K562 (cell line): ENCODE data around the gene CRTAP. TPM values are rescaled to one million over a fixed set of nuclear protein-coding genes. Genes with fewer than 3 reads are reported as not detected.

ENCODE experiments used
- ATAC-seq: fragments of 200-7000 bp; cut with Tn5 transposase; 3 replicates; pipeline ENCODE4 v1.9.1; 2020; ENCODE audit warnings: moderate library complexity
- BruUV-seq: library from RNA; stranded (reverse); fragments of 400-500 nt; replicated peaks from 2 replicates; lab custom pipeline; 2021; lab: Mats Ljungman, UMichigan
- CTCF ChIA-PET: fragments of 300-600 bp; formaldehyde crosslinking; extraction: SDS; loops from one replicate; lab custom pipeline; 2021; ENCODE audit warnings: low intra/inter-chr PET ratio; lab: Yijun Ruan, JAX
- POLR2A ChIA-PET: fragments of 300-600, 350-650 bp; sonication (Branson Sonifier 250); formaldehyde crosslinking; extraction: SDS; loops from one replicate; lab custom pipeline; 2021; ENCODE audit warnings: antibody characterized with exemption, inconsistent platforms; lab: Yijun Ruan, JAX
- DNase-seq, 4 experiments: peaks; one replicate each; pipeline versions ENCODE4 v3.0.0 to v3.0.0-alpha.2; 2011 to 2018; ENCODE audit warnings: low spot score in 3 of 4, mixed read lengths in 3 of 4; ENCODE audit errors: extremely low read depth in 1 of 4
- FAIRE-seq: peaks from 2 replicates; lab custom pipeline; 2011; peaks lifted over from hg19 to GRCh38; lab: Jason Lieb, UNC
- H2AFZ ChIP-seq: 2 replicates; pipeline ENCODE4 v1.6.0; 2011; ENCODE audit warnings: low read depth, low read length, control low read depth, inconsistent platforms
- H3K27ac ChIP-seq: fragments of 200-600 bp; 3 replicates; pipeline ENCODE4 v1.8.0; 2011; ENCODE audit warnings: low read depth, mild to moderate bottlenecking, control low read depth, inconsistent platforms, low read length, moderate library complexity, mixed read lengths; ENCODE audit errors: extremely low read depth
- H3K27me3 ChIP-seq, 2 experiments: fragments of 300-600 bp in 1 of 2; 2 replicates in 1 of 2; 3 replicates in 1 of 2; pipeline versions ENCODE4 v1.6.0 to v1.8.0; 2011; ENCODE audit warnings: inconsistent platforms in 2 of 2, low read length in 2 of 2, mild to moderate bottlenecking in 1 of 2, mixed read lengths in 1 of 2, moderate library complexity in 1 of 2; ENCODE audit not compliant: control insufficient read depth in 2 of 2, insufficient read depth in 2 of 2
- H3K36me3 ChIP-seq: fragments of 300-600 bp; 3 replicates; pipeline ENCODE4 v1.8.0; 2011; ENCODE audit warnings: mild to moderate bottlenecking, low read length, inconsistent platforms; ENCODE audit not compliant: control insufficient read depth, insufficient read depth
- H3K4me1 ChIP-seq, 2 experiments: fragments of 200-600 bp in 1 of 2; replicated peaks in 1 of 2; 2 replicates in 1 of 2; 3 replicates in 1 of 2; pipeline versions ENCODE4 v1.5.1 to v1.8.0; 2011; ENCODE audit warnings: inconsistent platforms in 2 of 2, low read length in 2 of 2, mild to moderate bottlenecking in 1 of 2, mixed read lengths in 1 of 2, moderate library complexity in 1 of 2; ENCODE audit not compliant: control insufficient read depth in 2 of 2, insufficient read depth in 2 of 2
- H3K4me2 ChIP-seq: 2 replicates; pipeline ENCODE4 v1.6.1; 2011; ENCODE audit warnings: low read length, control low read depth, inconsistent platforms, mixed read lengths; ENCODE audit not compliant: insufficient read depth
- H3K4me3 ChIP-seq: fragments of 200-600 bp; sonication (generic), shearing (Covaris generic); 2 replicates; pipeline ENCODE4 v1.5.1; 2016; ENCODE audit warnings: control low read depth, inconsistent platforms
- H3K79me2 ChIP-seq: fragments of 200-600 bp; 3 replicates; pipeline ENCODE4 v1.8.0; 2011; ENCODE audit warnings: low read length, inconsistent platforms; ENCODE audit not compliant: control insufficient read depth, insufficient read depth
- H3K9ac ChIP-seq, 2 experiments: 2 replicates each; pipeline versions ENCODE4 v1.6.0 to v1.6.1; 2011; ENCODE audit warnings: low read depth in 2 of 2, low read length in 2 of 2, control low read depth in 1 of 2, inconsistent platforms in 1 of 2, mild to moderate bottlenecking in 1 of 2, mixed read lengths in 1 of 2; ENCODE audit not compliant: insufficient read depth in 1 of 2
- H3K9me1 ChIP-seq: one replicate; pipeline ENCODE4 v1.6.0; 2011; ENCODE audit warnings: inconsistent platforms, mild to moderate bottlenecking, low read length, moderate library complexity; ENCODE audit not compliant: control insufficient read depth, insufficient read depth
- H3K9me3 ChIP-seq: replicated peaks from 2 replicates; pipeline ENCODE4 v1.5.1; 2011; ENCODE audit warnings: low read depth, low read length, inconsistent platforms; ENCODE audit not compliant: control insufficient read depth, insufficient read depth
- H4K20me1 ChIP-seq: replicated peaks from 2 replicates; pipeline ENCODE4 v1.6.1; 2011; ENCODE audit warnings: low read length, inconsistent platforms, mixed read lengths; ENCODE audit not compliant: control insufficient read depth, insufficient read depth
- MLX ChIP-seq, 2 experiments: fragments of 450-650 bp in 1 of 2; sonication (generic) in 1 of 2; formaldehyde crosslinking; conservative IDR thresholded peaks; 2 replicates each; pipeline versions ENCODE4 v1.4.0 to v1.8.1; 2020 to 2022; ENCODE audit warnings: mild to moderate bottlenecking in 1 of 2, missing genetic modification reagents in 1 of 2
- NFE2 ChIP-seq: IDR thresholded peaks from 2 replicates; pipeline ENCODE4 v1.6.1; 2014; ENCODE audit warnings: antibody characterized with exemption, low read depth
- POLR2H ChIP-seq: IDR thresholded peaks from 2 replicates; pipeline ENCODE4 v1.6.1; 2016; ENCODE audit warnings: missing genetic modification characterization, low read depth, mild to moderate bottlenecking, control low read depth, missing compliant biosample characterization, moderate library complexity
- PURB ChIP-seq: sonication (generic); formaldehyde crosslinking; IDR thresholded peaks from 2 replicates; pipeline ENCODE4 v1.9.0; 2021; ENCODE audit warnings: low read depth, mild to moderate bottlenecking, missing genetic modification reagents
- ZBTB17 ChIP-seq: fragments of 450-650 bp; formaldehyde crosslinking; IDR thresholded peaks from 2 replicates; pipeline ENCODE4 v1.4.0; 2020; ENCODE audit warnings: mild to moderate bottlenecking
- ZNF184 ChIP-seq: sonication (generic); formaldehyde crosslinking; IDR thresholded peaks from 2 replicates; pipeline ENCODE4 v1.5.0; 2020; ENCODE audit warnings: missing genetic modification reagents
- ZNF384 ChIP-seq: IDR thresholded peaks from 2 replicates; pipeline ENCODE4 v1.6.1; 2012; ENCODE audit warnings: low read depth, low read length, improper control_type of control experiment
- WGBS: fragments of 100-300 bp; shearing (Covaris generic); methylation state at CpG from one replicate; pipeline ENCODE4 v1.1.6; 2016; ENCODE audit warnings: low coverage, mixed read lengths; ENCODE audit not compliant: insufficient coverage; ENCODE audit errors: missing lambda C conversion rate; 5-methylcytosine and 5-hydroxymethylcytosine counted together
- in situ Hi-C: fragments of 300-500 bp; cut with MboI; formaldehyde crosslinking; loops from 4 replicates; pipeline ENCODE4 v1.15.0; 2018; ENCODE audit warnings: inconsistent platforms, mixed read lengths
- intact Hi-C: fragments of 100-400 bp; cut with micrococcal nuclease; formaldehyde crosslinking; loops from 2 replicates; pipeline ENCODE4 v1.14.2; 2022
- polyA plus RNA-seq, 8 experiments: library from polyadenylated mRNA; depleted of rRNA in 4 of 8; stranded (reverse) in 5 of 8; unstranded in 3 of 8; fragments of >200 nt; fragmentation: Nextera tagmentation in 2 of 8; fragmentation: Illumina TruSeq in 1 of 8; extraction: Ambion mirVana in 2 of 8; extraction: Trizol in 1 of 8; gene quantifications; 2 replicates each; pipeline versions ENCODE4 v1.2.1 to v1.2.3, GENCODE V29; 2011 to 2014; ENCODE audit warnings: inconsistent platforms in 1 of 8, missing spikeins in 1 of 8
- total RNA-seq, 7 experiments: library from RNA; depleted of rRNA in 6 of 7; stranded (reverse); fragments of >200 nt in 6 of 7; fragmentation: Illumina TruSeq in 2 of 7; extraction: Trizol in 2 of 7; gene quantifications; 2 replicates each; pipeline versions ENCODE4 v1.2.1 to v1.2.3, GENCODE V29; 2011 to 2021; ENCODE audit warnings: low replicate concordance in 1 of 7

The CRTAP gene
- total and polyA plus RNA-seq, 9 of the 15 experiments (the other 6 are each of a cell fraction or from before 2014, with no cell fraction given): 10.0 to 121 (median 53.0) TPM

- in situ Hi-C loops: no loop called here
- no peak overlapping the region for H3K27ac ChIP-seq
- CTCF ChIA-PET: no interaction called here
- H3K9me3 ChIP-seq: no peaks in the 10 kb centered on the region
- no peak for DNase-seq
- H3K36me3 ChIP-seq: no peaks in the 10 kb centered on the region
- WGBS: 3% methylated on average over 3 of the region's 3 CpGs
- no peak overlapping the region for H3K4me2 ChIP-seq
- H4K20me1 ChIP-seq: no peaks in the 10 kb centered on the region
- no peak for TF ChIP-seq ZNF384
- 0 out of 2 replicates have a peak, but pooled peaks have one; percentile 8 for TF ChIP-seq NFE2
- TF ChIP-seq, all 486 proteins: peak for 1
- H3K79me2 ChIP-seq: no peaks in the 10 kb centered on the region
- H3K27me3 ChIP-seq: peaks cover 39 to 45% of the 10 kb centered on the region in 2 experiments
- BruUV-seq: no TSS peak
- no peaks in the 10 kb centered on the region; a peak in 1 of 5 replicates for H3K4me1 ChIP-seq
- no peak for ATAC-seq
- POLR2A ChIA-PET: no interaction called here
- no peak overlapping the region for H3K4me3 ChIP-seq
- no peak overlapping the region for H2AFZ ChIP-seq
- intact Hi-C loops: no loop called here
- H3K9ac ChIP-seq: no peak overlapping the region
- no peak for FAIRE-seq
- no peaks in the 10 kb centered on the region for H3K9me1 ChIP-seq
Measured at GRCh38 chr3:33155301-33155700, 41.5 kb downstream of the CRTAP start.

- no peak overlapping the region for H2AFZ ChIP-seq
- no peak for ATAC-seq
- DNase-seq: no peak
- no peak overlapping the region for H3K9ac ChIP-seq
- in situ Hi-C loops: no loop called here
- H3K9me1 ChIP-seq: no peaks in the 10 kb centered on the region
- H4K20me1 ChIP-seq: no peaks in the 10 kb centered on the region
- TF ChIP-seq POLR2H (tag) (no peak), MLX (CRISPR knock-in tag; conservative IDR thresholded peaks at IDR 0.05) (no peak), ZNF184 (no peak), PURB (no peak), ZBTB17 (no peak)
- TF ChIP-seq, all 486 proteins: peak for 0
- CTCF ChIA-PET: no interaction called here
- Histone ChIP-seq H3K36me3 (no peaks in the 10 kb centered on the region), H3K4me1 (no peaks in the 10 kb centered on the region; a peak in 1 of 5 replicates), H3K27ac (no peak overlapping the region), H3K27me3 (peaks cover 28 to 39% of the 10 kb centered on the region in 2 experiments), H3K4me2 (no peak overlapping the region), H3K79me2 (no peaks in the 10 kb centered on the region), H3K9me3 (no peaks in the 10 kb centered on the region), H3K4me3 (no peak overlapping the region)
- BruUV-seq: no TSS peak
- intact Hi-C loops: no loop called here
- FAIRE-seq: no peak
- 3% methylated on average over 4 of the region's 4 CpGs for WGBS
- POLR2A ChIA-PET: interaction anchor here (0.6 to 1.2 kb wide), 4 partner anchors 12 to 752 kb away, joined by 3 to 5 read pairs (median 3); no protein-coding TSS in a partner anchor
Measured at GRCh38 chr3:33159234-33159633, 45.4 kb downstream of the CRTAP start.
